SK-N-SH (cell line): ENCODE data around the gene TULP1. TPM values are rescaled to one million over a fixed set of nuclear protein-coding genes. Genes with fewer than 3 reads are reported as not detected.
"Not testable (repeated sequence)": the region's sequence is repeated elsewhere in the genome, so short reads cannot be mapped to it uniquely, and the experiment has no call there.

Experiments used
- CTCF ChIA-PET: fragments of 300-600, 350-600 bp; formaldehyde crosslinking; extraction: SDS; loops from one replicate; lab custom pipeline; 2021; lab: Yijun Ruan, JAX
- POLR2A ChIA-PET: fragments of 350-600 bp; sonication (Branson Sonifier 250); formaldehyde crosslinking; extraction: SDS; loops from one replicate; lab custom pipeline; 2020; ENCODE audit warnings: antibody characterized with exemption, inconsistent platforms; lab: Yijun Ruan, JAX
- DNase-seq: peaks from one replicate; pipeline ENCODE4 v3.0.0; 2012
- H2AFZ ChIP-seq: fragments of 200-600 bp; sonication (generic); 2 replicates; pipeline ENCODE4 v1.8.1; 2016; ENCODE audit warnings: antibody characterized with exemption, mild to moderate bottlenecking, low read depth
- H3F3A ChIP-seq: fragments of 200-600 bp; sonication (generic); replicated peaks from 2 replicates; pipeline ENCODE3; 2016; ENCODE audit warnings: antibody characterized with exemption, mild to moderate bottlenecking; ENCODE audit not compliant: insufficient read depth
- H3K27ac ChIP-seq, 2 experiments: fragments of 200-500 bp in 1 of 2; fragments of 200-600 bp in 1 of 2; sonication (Bioruptor generic) in 1 of 2; sonication (generic), shearing (Covaris generic) in 1 of 2; 2 replicates each; pipeline versions ENCODE4 v1.5.1 to v1.6.1; 2014 to 2016; ENCODE audit warnings: low read depth in 2 of 2, inconsistent platforms in 1 of 2, low read length in 1 of 2, mild to moderate bottlenecking in 1 of 2, mixed read lengths in 1 of 2
- H3K27me3 ChIP-seq: fragments of 200-600 bp; sonication (generic), shearing (Covaris generic); 2 replicates; pipeline ENCODE4 v1.6.1; 2016; ENCODE audit warnings: mixed run types; ENCODE audit not compliant: insufficient read depth
- H3K36me3 ChIP-seq, 2 experiments: fragments of 200-500 bp in 1 of 2; fragments of 200-600 bp in 1 of 2; sonication (Bioruptor generic) in 1 of 2; sonication (generic) in 1 of 2; replicated peaks in 1 of 2; 2 replicates each; pipeline versions ENCODE3 to v1.5.1; 2014 to 2016; ENCODE audit warnings: low read length in 1 of 2, mild to moderate bottlenecking in 1 of 2; ENCODE audit not compliant: insufficient read depth in 2 of 2, control insufficient read depth in 1 of 2
- H3K4me1 ChIP-seq, 2 experiments: fragments of 200-500 bp in 1 of 2; fragments of 200-600 bp in 1 of 2; sonication (Bioruptor generic) in 1 of 2; sonication (generic), shearing (Covaris generic) in 1 of 2; 2 replicates each; pipeline versions ENCODE4 v1.5.1 to v1.6.1; 2014 to 2016; ENCODE audit warnings: low read depth in 1 of 2, low read length in 1 of 2, mixed run types in 1 of 2; ENCODE audit not compliant: insufficient read depth in 2 of 2, control insufficient read depth in 1 of 2
- H3K4me2 ChIP-seq: fragments of 200-600 bp; sonication (generic), shearing (Covaris generic); 2 replicates; pipeline ENCODE4 v1.6.1; 2017; ENCODE audit warnings: mixed run types
- H3K4me3 ChIP-seq, 2 experiments: fragments of 200-500 bp in 1 of 2; fragments of 200-600 bp in 1 of 2; sonication (Bioruptor generic) in 1 of 2; sonication (generic), shearing (Covaris generic) in 1 of 2; 2 replicates each; pipeline versions ENCODE4 v1.5.1 to v1.8.1; 2014 to 2016; ENCODE audit warnings: low read depth in 2 of 2, inconsistent platforms in 1 of 2, low read length in 1 of 2, mild to moderate bottlenecking in 1 of 2, mixed read lengths in 1 of 2, moderate library complexity in 1 of 2
- H3K79me2 ChIP-seq: fragments of 200-600 bp; sonication (generic); 2 replicates; pipeline ENCODE4 v1.8.1; 2017; ENCODE audit warnings: mild to moderate bottlenecking; ENCODE audit not compliant: insufficient read depth
- H3K9ac ChIP-seq: fragments of 200-600 bp; sonication (generic); 2 replicates; pipeline ENCODE4 v1.6.1; 2017; ENCODE audit warnings: mixed run types
- H3K9me2 ChIP-seq: fragments of 200-600 bp; sonication (generic); 2 replicates; pipeline ENCODE4 v1.6.1; 2017; ENCODE audit warnings: mixed run types
- H3K9me3 ChIP-seq: fragments of 200-600 bp; sonication (generic); 2 replicates; pipeline ENCODE4 v1.6.1; 2017; ENCODE audit warnings: mixed run types, mild to moderate bottlenecking, moderate library complexity
- H4K20me1 ChIP-seq: fragments of 200-600 bp; sonication (generic); 2 replicates; pipeline ENCODE4 v1.6.1; 2017; ENCODE audit warnings: mild to moderate bottlenecking, mixed run types; ENCODE audit not compliant: insufficient read depth
- CHD2 ChIP-seq: fragments of 150-350 bp; IDR thresholded peaks from 2 replicates; pipeline ENCODE4 v1.6.1; 2018; ENCODE audit warnings: low read length; ENCODE audit not compliant: partially characterized antibody
- CTCF ChIP-seq: fragments of 200-600 bp; sonication (generic); IDR thresholded peaks from 2 replicates; pipeline ENCODE4 v1.6.1; 2017; ENCODE audit warnings: antibody characterized with exemption, mild to moderate bottlenecking, moderate library complexity
- EZH2phosphoT487 ChIP-seq: fragments of 200-600 bp; sonication (generic); IDR thresholded peaks from 2 replicates; pipeline ENCODE4 v1.6.1; 2017; ENCODE audit warnings: low read depth, mixed run types, mild to moderate bottlenecking, antibody characterized with exemption, moderate library complexity, borderline replicate concordance
- FOXM1 ChIP-seq: IDR thresholded peaks from 2 replicates; pipeline ENCODE4 v1.4.0; 2012; ENCODE audit warnings: low read depth, mild to moderate bottlenecking
- MAX ChIP-seq: IDR thresholded peaks from 2 replicates; pipeline ENCODE4 v1.4.0; 2012; ENCODE audit warnings: low read depth
- MXI1 ChIP-seq: IDR thresholded peaks from 2 replicates; pipeline ENCODE4 v1.6.1; 2012; ENCODE audit warnings: mild to moderate bottlenecking, low read depth, low read length, improper control_type of control experiment
- NFIC ChIP-seq: IDR thresholded peaks from 2 replicates; pipeline ENCODE4 v1.4.0; 2012; ENCODE audit warnings: borderline replicate concordance
- NRF1 ChIP-seq: IDR thresholded peaks from 2 replicates; pipeline ENCODE4 v1.6.1; 2012; ENCODE audit warnings: low read depth, mild to moderate bottlenecking, low read length
- RCOR1 ChIP-seq: fragments of 150-350 bp; IDR thresholded peaks from 2 replicates; pipeline ENCODE4 v1.6.1; 2017; ENCODE audit warnings: antibody characterized with exemption, low read length
- SMC3 ChIP-seq: IDR thresholded peaks from 2 replicates; pipeline ENCODE4 v1.6.1; 2012; ENCODE audit warnings: low read depth, low read length, improper control_type of control experiment
- TCF12 ChIP-seq: IDR thresholded peaks from 2 replicates; pipeline ENCODE4 v1.4.0; 2012
- YY1 ChIP-seq: IDR thresholded peaks from 2 replicates; pipeline ENCODE4 v1.4.0; 2012; ENCODE audit warnings: low read depth, mild to moderate bottlenecking
- WGBS: methylation state at CpG from one replicate; pipeline ENCODE4 v1.1.6; 2017; ENCODE audit warnings: low lambda C conversion rate; 5-methylcytosine and 5-hydroxymethylcytosine counted together
- polyA plus RNA-seq, 3 experiments: library from polyadenylated mRNA; depleted of rRNA; stranded (reverse); fragments of >200 nt; gene quantifications; 2 replicates each; pipeline ENCODE4 v1.2.3, GENCODE V29; 2012
- TF ChIP-seq, protein P1 (sequence below): fragments of 150-350 bp; IDR thresholded peaks from 2 replicates; pipeline ENCODE4 v1.6.1; 2017; ENCODE audit warnings: antibody characterized with exemption, low read length, low read depth, borderline replicate concordance
- TF ChIP-seq, protein P2 (sequence below): fragments of 150-350 bp; IDR thresholded peaks from 2 replicates; pipeline ENCODE4 v1.6.1; 2016; ENCODE audit warnings: mild to moderate bottlenecking, low read depth, low read length

TULP1 gene
- polyA plus RNA-seq, 1 of the 3 experiments (the other 2 are of a cell fraction), result not detected

DNA sequence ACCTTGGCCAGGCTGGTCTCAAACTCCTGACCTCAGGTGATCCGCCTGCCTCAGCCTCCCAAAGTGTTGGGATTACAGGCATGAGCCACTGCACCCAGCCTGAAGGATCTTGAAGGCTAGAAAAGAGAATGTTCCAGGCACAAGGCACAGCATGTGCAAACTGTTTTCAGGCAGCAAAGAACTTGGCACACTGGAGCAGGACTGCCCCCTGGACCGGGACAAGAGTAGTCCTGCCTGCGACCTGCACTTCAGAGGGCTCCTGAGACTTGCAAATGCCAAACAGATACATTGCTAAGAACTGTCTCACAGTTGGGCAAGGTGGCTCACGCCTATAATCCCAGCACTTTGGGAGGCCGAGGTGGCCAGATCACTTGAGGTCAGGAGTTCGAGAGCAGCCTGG lies 3.2 kb upstream of the TULP1 start:
- H3K9ac ChIP-seq, H3K4me1 ChIP-seq, DNase-seq, H2AFZ ChIP-seq, H3K4me2 ChIP-seq, H3K9me2 ChIP-seq, H3K27me3 ChIP-seq, H3K27ac ChIP-seq, H3K9me3 ChIP-seq, H3K4me3 ChIP-seq, H4K20me1 ChIP-seq, H3K79me2 ChIP-seq, POLR2A ChIA-PET, H3F3A ChIP-seq, H3K36me3 ChIP-seq, CTCF ChIA-PET: not testable (repeated sequence)
- 81% methylated on average over 6 of the region's 6 CpGs for WGBS

GRCh38 chr6:35514587-35514986 lies 1.9 kb upstream of the TULP1 start:
- Histone ChIP-seq H2AFZ (no peak overlapping the region), H3K9me3 (no peaks in the 10 kb centered on the region), H4K20me1 (no peaks in the 10 kb centered on the region), H3F3A (no peaks in the 10 kb centered on the region), H3K79me2 (no peaks in the 10 kb centered on the region), H3K27me3 (no peaks in the 10 kb centered on the region), H3K9me2 (no peaks in the 10 kb centered on the region), H3K27ac (no peak overlapping the region), H3K4me1 (no peaks in the 10 kb centered on the region), H3K9ac (no peak overlapping the region), H3K4me2 (no peak overlapping the region), H3K4me3 (no peak overlapping the region), H3K36me3 (no peaks in the 10 kb centered on the region)
- CTCF ChIA-PET, result no interaction called here
- TF ChIP-seq NRF1 (no peak), SMC3 (no peak), FOXM1 (no peak), TCF12 (no peak)
- TF ChIP-seq, protein P1, sequence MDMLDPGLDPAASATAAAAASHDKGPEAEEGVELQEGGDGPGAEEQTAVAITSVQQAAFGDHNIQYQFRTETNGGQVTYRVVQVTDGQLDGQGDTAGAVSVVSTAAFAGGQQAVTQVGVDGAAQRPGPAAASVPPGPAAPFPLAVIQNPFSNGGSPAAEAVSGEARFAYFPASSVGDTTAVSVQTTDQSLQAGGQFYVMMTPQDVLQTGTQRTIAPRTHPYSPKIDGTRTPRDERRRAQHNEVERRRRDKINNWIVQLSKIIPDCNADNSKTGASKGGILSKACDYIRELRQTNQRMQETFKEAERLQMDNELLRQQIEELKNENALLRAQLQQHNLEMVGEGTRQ, result no peak
- TF ChIP-seq, protein P2, sequence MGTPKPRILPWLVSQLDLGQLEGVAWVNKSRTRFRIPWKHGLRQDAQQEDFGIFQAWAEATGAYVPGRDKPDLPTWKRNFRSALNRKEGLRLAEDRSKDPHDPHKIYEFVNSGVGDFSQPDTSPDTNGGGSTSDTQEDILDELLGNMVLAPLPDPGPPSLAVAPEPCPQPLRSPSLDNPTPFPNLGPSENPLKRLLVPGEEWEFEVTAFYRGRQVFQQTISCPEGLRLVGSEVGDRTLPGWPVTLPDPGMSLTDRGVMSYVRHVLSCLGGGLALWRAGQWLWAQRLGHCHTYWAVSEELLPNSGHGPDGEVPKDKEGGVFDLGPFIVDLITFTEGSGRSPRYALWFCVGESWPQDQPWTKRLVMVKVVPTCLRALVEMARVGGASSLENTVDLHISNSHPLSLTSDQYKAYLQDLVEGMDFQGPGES, result no peak
- no peak for DNase-seq
- 67% methylated on average over 4 of the region's 4 CpGs for WGBS
- POLR2A ChIA-PET, result no interaction called here

- POLR2A ChIA-PET, result no interaction called here
- CTCF ChIA-PET, result no interaction called here
Observed at GRCh38 chr6:35512006-35512405, 690 bp downstream of the TULP1 start.

More at GRCh38 chr6:35512006-35512405, 690 bp downstream of the TULP1 start:
- H3K79me2 ChIP-seq, result no peaks in the 10 kb centered on the region
- no peaks in the 10 kb centered on the region for H3K27me3 ChIP-seq
- no peaks in the 10 kb centered on the region for H3K36me3 ChIP-seq
- H3K9me3 ChIP-seq, result no peaks in the 10 kb centered on the region
- H3K4me1 ChIP-seq, result no peaks in the 10 kb centered on the region
- WGBS, result 74% methylated on average over 22 of the region's 26 CpGs
- DNase-seq, result no peak
- no peak overlapping the region for H3K27ac ChIP-seq
- H3K9me2 ChIP-seq, result no peaks in the 10 kb centered on the region
- no peak overlapping the region for H3K4me3 ChIP-seq
- no peak overlapping the region for H2AFZ ChIP-seq
- no peak overlapping the region for H3K9ac ChIP-seq
- no peaks in the 10 kb centered on the region for H4K20me1 ChIP-seq
- no peaks in the 10 kb centered on the region for H3F3A ChIP-seq
- TF ChIP-seq MXI1, result no peak
- no peak for TF ChIP-seq CTCF
- TF ChIP-seq EZH2phosphoT487, result no peak
- no peak for TF ChIP-seq RCOR1
- no peak for TF ChIP-seq MAX
- no peak for TF ChIP-seq NFIC
- no peak for TF ChIP-seq NRF1
- TF ChIP-seq CHD2, result no peak
- no peak for TF ChIP-seq YY1
- no peak overlapping the region for H3K4me2 ChIP-seq
